MM.1S (cell line): Measurements from ENCODE around the gene YWHAE.
"Not testable (repeated sequence)": the region's sequence is repeated elsewhere in the genome, so short reads cannot be mapped to it uniquely, and the experiment has no call there.

Experiments
- DNase-seq: peaks from one replicate; pipeline ENCODE4 v3.0.0-alpha.2; 2015
- H2AFZ ChIP-seq: fragments of 300-600 bp; sonication (generic); 2 replicates; pipeline ENCODE4 v1.6.0; 2016; ENCODE audit warnings: antibody characterized with exemption, low read length
- H3F3A ChIP-seq: fragments of 300-600 bp; sonication (generic); 2 replicates; pipeline ENCODE4 v1.6.1; 2016; ENCODE audit warnings: mild to moderate bottlenecking, antibody characterized with exemption, low read length, moderate library complexity, mixed read lengths; ENCODE audit not compliant: insufficient read depth
- H3K27ac ChIP-seq: fragments of 300-600 bp; sonication (generic); 2 replicates; pipeline ENCODE4 v1.5.1; 2016; ENCODE audit warnings: mild to moderate bottlenecking, low read length
- H3K27me3 ChIP-seq: fragments of 300-600 bp; sonication (generic); replicated peaks from 2 replicates; pipeline ENCODE4 v1.6.0; 2016; ENCODE audit warnings: low read length; ENCODE audit not compliant: insufficient read depth
- H3K36me3 ChIP-seq: fragments of 300-600 bp; sonication (generic); replicated peaks from 2 replicates; pipeline ENCODE4 v1.6.1; 2016; ENCODE audit warnings: mild to moderate bottlenecking, low read length, mixed read lengths; ENCODE audit not compliant: insufficient read depth
- H3K4me1 ChIP-seq: fragments of 300-600 bp; sonication (generic); 2 replicates; pipeline ENCODE4 v1.6.1; 2016; ENCODE audit warnings: low read length, mixed read lengths
- H3K4me2 ChIP-seq: fragments of 300-600 bp; sonication (generic); 2 replicates; pipeline ENCODE4 v1.6.0; 2016; ENCODE audit warnings: low read depth, low read length
- H3K4me3 ChIP-seq: fragments of 300-600 bp; sonication (generic); 2 replicates; pipeline ENCODE4 v1.5.1; 2016; ENCODE audit warnings: low read length, mixed read lengths
- H3K79me2 ChIP-seq: fragments of 300-600 bp; sonication (generic); 2 replicates; pipeline ENCODE4 v1.6.1; 2016; ENCODE audit warnings: mixed run types, low read length, mixed read lengths
- H3K9ac ChIP-seq: fragments of 300-600 bp; sonication (generic); 2 replicates; pipeline ENCODE4 v1.6.1; 2016; ENCODE audit warnings: low read length, mixed read lengths
- H3K9me2 ChIP-seq: fragments of 300-600 bp; sonication (generic); replicated peaks from 2 replicates; pipeline ENCODE4 v1.6.1; 2016; ENCODE audit warnings: mild to moderate bottlenecking, low read length, mixed read lengths; ENCODE audit not compliant: insufficient read depth
- H3K9me3 ChIP-seq: fragments of 300-600 bp; sonication (generic); replicated peaks from 2 replicates; pipeline ENCODE4 v1.6.1; 2016; ENCODE audit warnings: mild to moderate bottlenecking, low read length, mixed read lengths; ENCODE audit not compliant: insufficient read depth
- H4K20me1 ChIP-seq: fragments of 300-600 bp; sonication (generic); 2 replicates; pipeline ENCODE4 v1.6.1; 2016; ENCODE audit warnings: mild to moderate bottlenecking, low read length, moderate library complexity, mixed read lengths; ENCODE audit not compliant: insufficient read depth
- EZH2 ChIP-seq: fragments of 300-600 bp; sonication (generic); optimal IDR thresholded peaks from 2 replicates; pipeline ENCODE3; 2017; ENCODE audit warnings: low read depth, mild to moderate bottlenecking, antibody characterized with exemption, low read length, mixed read lengths
- EZH2phosphoT487 ChIP-seq: fragments of 300-600 bp; sonication (generic); IDR thresholded peaks from 2 replicates; pipeline ENCODE4 v1.6.1; 2018; ENCODE audit warnings: antibody characterized with exemption, low read length
- TF ChIP-seq, protein P1 (sequence below): fragments of 300-600 bp; sonication (generic); IDR thresholded peaks from 2 replicates; pipeline ENCODE4 v1.5.1; 2016; ENCODE audit warnings: antibody characterized with exemption, low read length, mixed read lengths

YWHAE gene

GRCh38 chr17:1398028-1398427 is 2.0 kb downstream of the YWHAE start:
- Histone ChIP-seq H3K27ac (no peak overlapping the region), H3K9me3 (no peaks in the 10 kb centered on the region), H2AFZ (no peak overlapping the region), H3K4me3 (peak overlapping the region; percentile 82), H3K9me2 (no peaks in the 10 kb centered on the region), H3K27me3 (no peaks in the 10 kb centered on the region), H3F3A (peaks cover 26% of the 10 kb centered on the region), H3K36me3 (no peaks in the 10 kb centered on the region; the same call in 1 of the 2 replicates), H4K20me1 (peaks cover 52% of the 10 kb centered on the region), H3K4me1 (peaks cover 22% of the 10 kb centered on the region), H3K9ac (peak overlapping the region; percentile 92; the same call in 1 of the 2 replicates), H3K79me2 (peaks cover 70% of the 10 kb centered on the region), H3K4me2 (peak overlapping the region; percentile 74)
- DNase-seq = no peak
- no peak for TF ChIP-seq EZH2
- TF ChIP-seq, protein P1, sequence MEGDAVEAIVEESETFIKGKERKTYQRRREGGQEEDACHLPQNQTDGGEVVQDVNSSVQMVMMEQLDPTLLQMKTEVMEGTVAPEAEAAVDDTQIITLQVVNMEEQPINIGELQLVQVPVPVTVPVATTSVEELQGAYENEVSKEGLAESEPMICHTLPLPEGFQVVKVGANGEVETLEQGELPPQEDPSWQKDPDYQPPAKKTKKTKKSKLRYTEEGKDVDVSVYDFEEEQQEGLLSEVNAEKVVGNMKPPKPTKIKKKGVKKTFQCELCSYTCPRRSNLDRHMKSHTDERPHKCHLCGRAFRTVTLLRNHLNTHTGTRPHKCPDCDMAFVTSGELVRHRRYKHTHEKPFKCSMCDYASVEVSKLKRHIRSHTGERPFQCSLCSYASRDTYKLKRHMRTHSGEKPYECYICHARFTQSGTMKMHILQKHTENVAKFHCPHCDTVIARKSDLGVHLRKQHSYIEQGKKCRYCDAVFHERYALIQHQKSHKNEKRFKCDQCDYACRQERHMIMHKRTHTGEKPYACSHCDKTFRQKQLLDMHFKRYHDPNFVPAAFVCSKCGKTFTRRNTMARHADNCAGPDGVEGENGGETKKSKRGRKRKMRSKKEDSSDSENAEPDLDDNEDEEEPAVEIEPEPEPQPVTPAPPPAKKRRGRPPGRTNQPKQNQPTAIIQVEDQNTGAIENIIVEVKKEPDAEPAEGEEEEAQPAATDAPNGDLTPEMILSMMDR = no peak
- no peak for TF ChIP-seq EZH2phosphoT487

- Histone ChIP-seq H3F3A (peaks cover 26% of the 10 kb centered on the region), H3K79me2 (peaks cover 89% of the 10 kb centered on the region), H3K4me2 (peak overlapping the region; percentile 63; the same call in 1 of the 2 replicates), H3K4me1 (peaks cover 40% of the 10 kb centered on the region), H4K20me1 (peaks cover 71% of the 10 kb centered on the region)
- not testable (repeated sequence) for H3K9me2 ChIP-seq, H3K9ac ChIP-seq, H2AFZ ChIP-seq, H3K27me3 ChIP-seq, H3K36me3 ChIP-seq, H3K4me3 ChIP-seq, H3K27ac ChIP-seq, DNase-seq, H3K9me3 ChIP-seq
Observed at GRCh38 chr17:1395876-1396665, 4.0 kb downstream of the YWHAE start.

GRCh38 chr17:1391577-1391976 is 8.4 kb downstream of the YWHAE start:
- H3K4me2 ChIP-seq = peak overlapping the region; percentile 48

More at GRCh38 chr17:1391577-1391976, 8.4 kb downstream of the YWHAE start:
- H3K9ac ChIP-seq = no peak overlapping the region
- TF ChIP-seq, protein P1 = no peak
- H3K79me2 ChIP-seq = peaks cover 100% of the 10 kb centered on the region
- no peak overlapping the region for H2AFZ ChIP-seq
- no peak for DNase-seq
- H3F3A ChIP-seq = peaks cover 26% of the 10 kb centered on the region
- no peak overlapping the region for H3K4me3 ChIP-seq
- no peaks in the 10 kb centered on the region for H3K9me2 ChIP-seq
- H3K36me3 ChIP-seq = no peaks in the 10 kb centered on the region
- peaks cover 55% of the 10 kb centered on the region for H3K4me1 ChIP-seq
- no peaks in the 10 kb centered on the region for H3K9me3 ChIP-seq
- no peak overlapping the region for H3K27ac ChIP-seq
- no peaks in the 10 kb centered on the region for H3K27me3 ChIP-seq
- peaks cover 91% of the 10 kb centered on the region for H4K20me1 ChIP-seq
